GM21825 (cell line): ENCODE measurements around the gene DCDC2C.
"Not testable (repeated sequence)": the region's sequence is repeated elsewhere in the genome, so short reads cannot be mapped to it uniquely, and the experiment has no call there.

Experiments used
- ATAC-seq: cut with Tn5 transposase; IDR thresholded peaks from one replicate; pipeline ENCODE4 v1.9.1; 2021; ENCODE audit warnings: mild to moderate bottlenecking, moderate library complexity; ENCODE audit not compliant: unreplicated experiment

Gene DCDC2C

GRCh38 chr2:3814706-3815245 lies 111.4 kb downstream of the DCDC2C start:
- no peak for ATAC-seq

GRCh38 chr2:3817144-3817543 lies 113.8 kb downstream of the DCDC2C start:
- not testable (repeated sequence) for ATAC-seq

- ATAC-seq = no peak
These were observed 120.4 kb downstream of the DCDC2C start for GRCh38 chr2:3823748-3824147.

- no peak for ATAC-seq
These were observed 124.5 kb downstream of the DCDC2C start for GRCh38 chr2:3827673-3828575.

GRCh38 chr2:3830796-3831195 lies 127.4 kb downstream of the DCDC2C start:
- ATAC-seq = no peak

- no peak for ATAC-seq
These were observed 133.7 kb downstream of the DCDC2C start for GRCh38 chr2:3837086-3837485.

GRCh38 chr2:3838348-3838747 lies 135.0 kb downstream of the DCDC2C start:
- no peak for ATAC-seq

- ATAC-seq = no peak
These were observed 136.1 kb downstream of the DCDC2C start for GRCh38 chr2:3839476-3839875.

- no peak for ATAC-seq
These were observed 137.3 kb downstream of the DCDC2C start for GRCh38 chr2:3840611-3841155.

GRCh38 chr2:3847397-3848052 lies 144.2 kb downstream of the DCDC2C start:
- ATAC-seq = no peak

- ATAC-seq = no peak
These were observed 145.4 kb downstream of the DCDC2C start for GRCh38 chr2:3848776-3849175.

GRCh38 chr2:3849213-3849612 lies 145.8 kb downstream of the DCDC2C start:
- no peak for ATAC-seq

GRCh38 chr2:3857576-3857975 lies 154.2 kb downstream of the DCDC2C start:
- no peak for ATAC-seq

GRCh38 chr2:3864943-3865865 lies 161.8 kb downstream of the DCDC2C start:
- ATAC-seq = no peak

- ATAC-seq = no peak
These were observed 164.1 kb downstream of the DCDC2C start for GRCh38 chr2:3867469-3867868.

- no peak for ATAC-seq
These were observed 164.8 kb downstream of the DCDC2C start for GRCh38 chr2:3868012-3868805.

- no peak for ATAC-seq
These were observed 166.8 kb downstream of the DCDC2C start for GRCh38 chr2:3870222-3870621.

GRCh38 chr2:3871002-3871401 lies 167.6 kb downstream of the DCDC2C start:
- no peak for ATAC-seq

- no peak for ATAC-seq
These were observed 169.1 kb downstream of the DCDC2C start for GRCh38 chr2:3872451-3872850.

GRCh38 chr2:3873899-3874298 lies 170.5 kb downstream of the DCDC2C start:
- no peak for ATAC-seq
